ENCODE measurements around the gene CIZ1.

DNA sequence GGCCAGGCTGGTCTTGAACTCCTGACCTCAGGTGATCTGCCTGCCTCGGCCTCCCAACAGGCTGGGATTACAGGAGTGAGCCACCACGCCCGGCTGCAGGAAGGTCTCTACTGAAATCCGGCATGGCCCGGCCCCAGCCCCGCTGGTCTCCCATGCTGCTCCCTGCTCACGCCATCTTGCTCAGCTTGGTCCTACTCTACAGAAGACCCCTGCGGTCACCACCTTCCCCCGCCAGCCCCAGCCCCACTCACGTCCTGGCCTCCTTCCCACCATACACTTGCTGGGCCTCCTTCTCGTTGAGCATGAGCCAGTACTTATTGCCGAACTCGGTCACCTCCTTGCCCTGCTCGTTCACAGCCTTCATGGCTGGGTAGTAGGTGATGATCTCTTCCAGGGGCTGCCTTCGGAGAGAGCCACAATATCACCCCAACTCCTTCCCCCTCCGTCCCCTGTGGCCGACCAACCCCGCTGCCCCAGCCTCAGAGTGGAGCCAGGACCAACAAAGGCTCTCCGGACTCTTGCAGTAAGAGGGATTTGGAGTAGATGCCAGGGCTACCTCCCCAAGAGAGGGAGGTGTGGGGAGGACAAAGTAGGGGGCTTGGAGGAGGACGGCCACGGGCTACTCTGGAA is 67.8 kb downstream of the CIZ1 start:
- TF ChIP-seq YY1 (IDR thresholded peaks at IDR 0.05; ENCODE audit: insufficient read depth, insufficient read length), result no peak
- TF ChIP-seq ZNF274 (IDR thresholded peaks at IDR 0.05; ENCODE audit: low read depth, low read length), result no peak
